GM12864 (cell line): ENCODE data around the gene MAPKAP1.

ENCODE experiments used
- DNase-seq: peaks from one replicate; pipeline ENCODE4 v3.0.0-alpha.2; 2011; ENCODE audit warnings: low read depth
- H3K4me3 ChIP-seq: 2 replicates; pipeline ENCODE4 v1.5.1; 2011; ENCODE audit warnings: mild to moderate bottlenecking, low read depth, low read length, control low read depth
- CTCF ChIP-seq: IDR thresholded peaks from 2 replicates; pipeline ENCODE4 v1.5.1; 2011; ENCODE audit warnings: low read depth, mild to moderate bottlenecking, moderate library complexity, low read length, control low read depth, inconsistent platforms; ENCODE audit errors: missing control alignments

MAPKAP1 gene

GRCh38 chr9:125435776-125436612 lies 271.0 kb downstream of the MAPKAP1 start:
- no peak overlapping the region for H3K4me3 ChIP-seq
- DNase-seq: no peak
- TF ChIP-seq CTCF: no peak

GRCh38 chr9:125434986-125435775 lies 271.8 kb downstream of the MAPKAP1 start:
- no peak overlapping the region for H3K4me3 ChIP-seq
- no peak for TF ChIP-seq CTCF
- no peak for DNase-seq

GRCh38 chr9:125433461-125434011 lies 273.5 kb downstream of the MAPKAP1 start:
- no peak overlapping the region for H3K4me3 ChIP-seq
- no peak for TF ChIP-seq CTCF
- DNase-seq: no peak

GRCh38 chr9:125432715-125433385 lies 274.2 kb downstream of the MAPKAP1 start:
- H3K4me3 ChIP-seq: no peak overlapping the region
- no peak for TF ChIP-seq CTCF
- no peak for DNase-seq

- DNase-seq: no peak
- H3K4me3 ChIP-seq: no peak overlapping the region
- TF ChIP-seq CTCF: no peak
Measured at GRCh38 chr9:125431741-125432271, 275.2 kb downstream of the MAPKAP1 start.

GRCh38 chr9:125431012-125431305 lies 276.0 kb downstream of the MAPKAP1 start:
- no peak overlapping the region for H3K4me3 ChIP-seq
- no peak for TF ChIP-seq CTCF
- DNase-seq: no peak
